MCF 10A (cell line): ENCODE data around the gene CDKL4. TPM values are rescaled to one million over a fixed set of nuclear protein-coding genes. Genes with fewer than 3 reads are reported as not detected.

Experiments used
- BruUV-seq: library from RNA; stranded (reverse); fragments of 400-500 nt; replicated peaks from 2 replicates; lab custom pipeline; 2021; lab: Mats Ljungman, UMichigan
- CTCF ChIA-PET: fragments of 300-600 bp; sonication (Branson Sonifier 250); formaldehyde crosslinking; extraction: SDS; loops from one replicate; lab custom pipeline; 2021; ENCODE audit warnings: antibody characterized with exemption, inconsistent platforms; lab: Yijun Ruan, JAX
- POLR2A ChIA-PET: fragments of 300-600, 350-650 bp; sonication (Branson Sonifier 250); formaldehyde crosslinking; extraction: SDS; loops from one replicate; lab custom pipeline; 2020; ENCODE audit warnings: antibody characterized with exemption, inconsistent platforms; lab: Yijun Ruan, JAX
- DNase-seq: peaks from one replicate; pipeline ENCODE4 v3.0.0-alpha.2; 2018; ENCODE audit not compliant: unreplicated experiment
- H3K27ac Mint-ChIP-seq: one replicate; pipeline ENCODE4 v1.8.0; 2022; ENCODE audit warnings: mild to moderate bottlenecking, low read depth, mixed read lengths; ENCODE audit not compliant: unreplicated experiment
- H3K27me3 Mint-ChIP-seq: one replicate; pipeline ENCODE4 v1.8.0; 2022; ENCODE audit warnings: mixed read lengths; ENCODE audit not compliant: insufficient read depth, unreplicated experiment
- H3K36me3 Mint-ChIP-seq: one replicate; pipeline ENCODE4 v1.8.0; 2022; ENCODE audit warnings: mild to moderate bottlenecking, moderate library complexity, mixed read lengths; ENCODE audit not compliant: insufficient read depth, unreplicated experiment
- H3K4me1 Mint-ChIP-seq: one replicate; pipeline ENCODE4 v1.8.0; 2022; ENCODE audit warnings: mixed read lengths; ENCODE audit not compliant: insufficient read depth, unreplicated experiment
- H3K4me3 Mint-ChIP-seq: one replicate; pipeline ENCODE4 v1.8.0; 2022; ENCODE audit warnings: mild to moderate bottlenecking, moderate library complexity, mixed read lengths; ENCODE audit not compliant: unreplicated experiment
- H3K9me3 Mint-ChIP-seq: one replicate; pipeline ENCODE4 v1.8.0; 2022; ENCODE audit warnings: mixed read lengths; ENCODE audit not compliant: unreplicated experiment
- intact Hi-C: fragments of 100-400 bp; cut with micrococcal nuclease; formaldehyde crosslinking; loops from 2 replicates; pipeline ENCODE4 v1.14.1; 2022
- total RNA-seq: library from RNA; stranded (reverse); gene quantifications from 2 replicates; pipeline ENCODE4 v1.2.3, GENCODE V29; 2022
- TF ChIP-seq, protein P1 (sequence below): fragments of 200-600 bp; IDR thresholded peaks from one replicate; pipeline ENCODE4 v1.8.0; 2022; ENCODE audit warnings: antibody characterized with exemption, mild to moderate bottlenecking; ENCODE audit not compliant: unreplicated experiment

The CDKL4 gene
- total RNA-seq, 1 experiment from 2014 or later, result not detected

GRCh38 chr2:39133215-39133851 is 110.4 kb downstream of the CDKL4 start:
- no TSS peak for BruUV-seq
- intact Hi-C loops, result no loop called here
- no peak overlapping the region for H3K27ac Mint-ChIP-seq
- no peaks in the 10 kb centered on the region for H3K9me3 Mint-ChIP-seq
- POLR2A ChIA-PET, result interaction anchor here (0.6 to 2.4 kb wide), 4 partner anchors 9 to 38 kb away, joined by 3 to 11 read pairs (median 7); partner anchors contain the start of gene SOS1
- peaks cover 5% of the 10 kb centered on the region for H3K4me1 Mint-ChIP-seq
- no peaks in the 10 kb centered on the region for H3K27me3 Mint-ChIP-seq
- TF ChIP-seq, protein P1, sequence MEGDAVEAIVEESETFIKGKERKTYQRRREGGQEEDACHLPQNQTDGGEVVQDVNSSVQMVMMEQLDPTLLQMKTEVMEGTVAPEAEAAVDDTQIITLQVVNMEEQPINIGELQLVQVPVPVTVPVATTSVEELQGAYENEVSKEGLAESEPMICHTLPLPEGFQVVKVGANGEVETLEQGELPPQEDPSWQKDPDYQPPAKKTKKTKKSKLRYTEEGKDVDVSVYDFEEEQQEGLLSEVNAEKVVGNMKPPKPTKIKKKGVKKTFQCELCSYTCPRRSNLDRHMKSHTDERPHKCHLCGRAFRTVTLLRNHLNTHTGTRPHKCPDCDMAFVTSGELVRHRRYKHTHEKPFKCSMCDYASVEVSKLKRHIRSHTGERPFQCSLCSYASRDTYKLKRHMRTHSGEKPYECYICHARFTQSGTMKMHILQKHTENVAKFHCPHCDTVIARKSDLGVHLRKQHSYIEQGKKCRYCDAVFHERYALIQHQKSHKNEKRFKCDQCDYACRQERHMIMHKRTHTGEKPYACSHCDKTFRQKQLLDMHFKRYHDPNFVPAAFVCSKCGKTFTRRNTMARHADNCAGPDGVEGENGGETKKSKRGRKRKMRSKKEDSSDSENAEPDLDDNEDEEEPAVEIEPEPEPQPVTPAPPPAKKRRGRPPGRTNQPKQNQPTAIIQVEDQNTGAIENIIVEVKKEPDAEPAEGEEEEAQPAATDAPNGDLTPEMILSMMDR, result no peak
- no peaks in the 10 kb centered on the region for H3K36me3 Mint-ChIP-seq
- no peak for DNase-seq
- CTCF ChIA-PET, result interaction anchor here (0.6 to 1.6 kb wide), 4 partner anchors 9 to 96 kb away, joined by 3 to 4 read pairs (median 3); no protein-coding TSS in a partner anchor
- H3K4me3 Mint-ChIP-seq, result no peak overlapping the region

GRCh38 chr2:39128919-39129391 is 114.8 kb downstream of the CDKL4 start:
- POLR2A ChIA-PET, result interaction anchor here (0.6 kb wide), 1 partner anchor 253 kb away, joined by 3 read pairs; the partner anchor contains the start of genes DHX57 and MORN2
- intact Hi-C loops, result no loop called here

DNA sequence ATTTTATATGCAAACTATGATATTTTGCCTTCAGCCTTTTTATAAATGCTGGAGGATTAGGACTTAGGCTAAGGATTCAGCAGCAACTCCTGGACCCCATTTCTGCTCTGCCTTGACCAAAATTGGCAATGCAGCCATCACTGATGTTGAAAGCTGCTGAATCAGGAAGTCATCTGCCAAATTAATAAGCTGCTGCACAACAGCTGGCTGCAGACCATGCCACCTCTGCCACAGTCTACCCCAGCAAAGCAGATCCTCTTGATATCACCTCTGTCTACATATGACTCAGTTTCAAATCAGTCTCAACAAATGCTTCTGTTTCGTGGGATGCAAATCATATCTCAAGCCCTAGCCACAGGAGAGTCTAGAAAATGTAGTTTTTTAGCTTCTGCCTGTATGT is 115.8 kb downstream of the CDKL4 start:
- ChIA-PET CTCF (interaction anchor here (0.6 to 1.4 kb wide), 5 partner anchors 30 to 180 kb away, joined by 3 to 5 read pairs (median 3); no protein-coding TSS in a partner anchor), POLR2A (interaction anchor here (0.7 kb wide), 2 partner anchors 41 to 517 kb away, joined by 3 read pairs; no protein-coding TSS in a partner anchor)
- Mint-ChIP-seq H3K27ac (no peak overlapping the region), H3K4me1 (peaks cover 17% of the 10 kb centered on the region), H3K4me3 (no peak overlapping the region), H3K9me3 (no peaks in the 10 kb centered on the region), H3K36me3 (no peaks in the 10 kb centered on the region), H3K27me3 (no peaks in the 10 kb centered on the region)
- no TSS peak for BruUV-seq
- intact Hi-C loops, result no loop called here
- no peak for DNase-seq
- TF ChIP-seq, protein P1, result no peak

More at GRCh38 chr2:39128919-39129391, 114.8 kb downstream of the CDKL4 start:
- H3K4me1 Mint-ChIP-seq, result peaks cover 15% of the 10 kb centered on the region
- TF ChIP-seq, protein P1, result no peak
- no peak overlapping the region for H3K4me3 Mint-ChIP-seq
- H3K36me3 Mint-ChIP-seq, result no peaks in the 10 kb centered on the region
- H3K27me3 Mint-ChIP-seq, result no peaks in the 10 kb centered on the region
- DNase-seq, result no peak
- BruUV-seq, result no TSS peak
- no peak overlapping the region for H3K27ac Mint-ChIP-seq
- CTCF ChIA-PET, result interaction anchor here (0.7 to 1.4 kb wide), 3 partner anchors 9 to 217 kb away, joined by 3 to 5 read pairs (median 4); no protein-coding TSS in a partner anchor
- no peaks in the 10 kb centered on the region for H3K9me3 Mint-ChIP-seq

Other genes with a start within 250 kb of the CDKL4 start
- 18.5 and 23.3 TPM in 2 replicates for gene SOS1, start 122.9 kb downstream of the CDKL4 start, total RNA-seq
- gene MAP4K3, start 193.3 kb upstream of the CDKL4 start, total RNA-seq, result 30.2 and 36.0 TPM in 2 replicates